ENCODE results near the gene RBM27.

- TF ChIP-seq CTCF (optimal IDR thresholded peaks at IDR 0.05 in 1 of 3, IDR thresholded peaks at IDR 0.05 in 1 of 3, conservative IDR thresholded peaks at IDR 0.05 in 1 of 3; ENCODE audit: extremely low read depth in 1 of 3, insufficient read depth in 2 of 3, low read length in 3 of 3) (no peak), EZH2 (IDR thresholded peaks at IDR 0.05; ENCODE audit: low read length) (no peak)
Measured at GRCh38 chr5:146164382-146164781, 39.0 kb upstream of the RBM27 start.
